Hematopoietic multipotent progenitor cell treated with erythropoietin and hydrocortisone succinate and interleukin-3 and kit ligand, for 4 days (in vitro differentiated cells): ENCODE results near the gene G3BP1.
"Not testable (repeated sequence)": the region's sequence is repeated elsewhere in the genome, so short reads cannot be mapped to it uniquely, and the experiment has no call there.

Experiments used
- DNase-seq: peaks from one replicate; pipeline ENCODE4 v3.0.0-alpha.2; 2015

G3BP1 gene

DNA sequence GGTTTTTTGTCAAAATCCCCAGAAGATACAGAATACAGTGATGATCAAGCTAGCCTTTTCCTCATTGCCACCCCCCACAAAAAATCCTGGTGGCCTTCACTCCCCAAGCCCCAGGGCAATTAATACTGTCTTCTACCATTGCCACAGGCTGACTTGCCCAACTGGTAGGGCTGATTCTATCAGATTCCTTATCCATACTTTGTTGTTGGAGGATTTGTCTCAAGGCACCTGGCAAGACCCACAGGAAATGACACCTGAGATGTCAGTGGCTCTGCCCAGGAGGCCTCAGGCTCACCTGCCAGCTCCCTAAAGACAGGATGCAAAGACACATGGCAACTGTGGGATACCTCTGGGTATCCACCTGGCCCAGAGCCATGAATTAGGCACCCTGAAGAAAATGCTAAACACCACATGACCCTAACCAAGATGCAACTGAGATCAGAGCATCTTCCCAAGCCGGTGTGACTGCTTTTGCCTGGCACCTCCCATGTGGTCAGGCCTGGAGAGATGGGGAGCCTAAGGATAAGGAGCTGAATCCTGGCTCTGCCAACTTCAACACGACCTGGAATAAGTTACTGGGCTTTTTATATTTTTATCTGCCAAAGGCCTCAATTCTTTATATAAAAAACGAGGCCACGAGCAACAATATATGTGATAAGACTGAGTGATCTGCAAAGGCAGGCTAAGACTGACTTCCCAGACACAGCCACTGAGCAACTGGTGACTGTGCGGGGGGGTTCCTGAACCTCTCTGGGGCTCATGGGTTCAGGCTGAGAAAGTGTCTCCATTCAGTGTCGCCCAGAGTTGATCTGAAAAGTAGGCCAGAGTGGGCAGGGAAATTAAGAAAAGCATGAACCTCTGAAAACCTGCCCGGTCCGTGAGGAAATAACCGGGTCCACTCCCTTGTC lies 14.3 kb upstream of the G3BP1 start:
- DNase-seq = peak; percentile 60

DNA sequence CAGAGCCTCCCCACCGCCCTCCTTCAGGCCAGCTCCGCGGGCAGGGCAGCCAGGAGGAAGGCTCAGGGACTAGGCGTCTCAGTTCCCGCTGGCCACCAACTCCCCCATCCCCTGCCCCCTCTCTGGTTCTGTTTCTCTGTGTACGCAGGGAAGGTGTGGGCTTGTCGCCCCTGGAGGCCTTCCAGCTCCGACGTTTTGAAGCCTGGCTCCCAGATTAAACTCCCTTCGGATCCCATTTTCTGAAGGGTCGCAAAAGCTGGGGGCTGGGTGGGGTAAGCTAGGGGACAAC lies 13.7 kb upstream of the G3BP1 start:
- peak; percentile 33 for DNase-seq

- DNase-seq = peak; percentile 96
Observed at GRCh38 chr5:151758430-151759241, 13.1 kb upstream of the G3BP1 start, which contains the start of gene ATOX1. ATOX1 (minus strand) TSS chr5:151758631; CDS start chr5:151758551, 80 bp downstream.

DNA sequence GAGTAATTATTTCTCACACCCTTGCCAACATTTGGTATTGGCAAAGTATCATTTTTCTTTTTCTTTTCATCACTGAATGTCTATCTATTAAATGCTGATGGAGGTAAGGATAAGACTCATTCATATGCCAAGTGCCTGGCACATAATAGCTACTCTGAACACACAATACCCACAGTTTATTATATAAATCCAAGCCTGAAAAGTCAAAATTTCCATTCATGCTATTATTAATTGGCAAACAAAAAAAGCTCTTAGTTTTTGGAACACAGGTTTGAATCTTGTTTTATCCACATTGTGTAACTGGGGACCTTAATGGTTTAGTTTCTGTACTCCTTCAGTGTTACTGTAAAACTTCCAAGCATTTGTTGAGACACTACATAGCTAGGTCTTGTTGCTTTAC lies 7.0 kb upstream of the G3BP1 start:
- no peak for DNase-seq

DNA sequence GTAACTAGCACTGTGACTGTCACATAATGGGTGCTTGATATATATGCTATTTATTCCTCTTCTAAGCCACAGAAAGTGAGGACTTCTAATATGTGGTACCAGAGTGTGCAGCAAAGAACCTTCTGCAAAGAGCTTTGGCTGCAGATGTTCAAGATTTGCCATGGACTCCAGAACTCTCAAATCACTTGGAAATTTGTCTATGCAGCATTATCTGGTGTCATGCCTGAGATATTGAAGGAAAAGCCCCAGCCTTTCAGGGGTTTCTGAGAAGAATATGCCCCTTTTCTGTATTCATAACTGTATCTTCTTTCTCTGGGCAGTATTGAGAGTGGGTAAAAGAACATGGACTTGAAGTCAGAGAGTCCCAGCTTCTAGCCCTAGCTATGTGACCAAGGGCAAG lies 4.8 kb upstream of the G3BP1 start:
- DNase-seq = no peak

DNA sequence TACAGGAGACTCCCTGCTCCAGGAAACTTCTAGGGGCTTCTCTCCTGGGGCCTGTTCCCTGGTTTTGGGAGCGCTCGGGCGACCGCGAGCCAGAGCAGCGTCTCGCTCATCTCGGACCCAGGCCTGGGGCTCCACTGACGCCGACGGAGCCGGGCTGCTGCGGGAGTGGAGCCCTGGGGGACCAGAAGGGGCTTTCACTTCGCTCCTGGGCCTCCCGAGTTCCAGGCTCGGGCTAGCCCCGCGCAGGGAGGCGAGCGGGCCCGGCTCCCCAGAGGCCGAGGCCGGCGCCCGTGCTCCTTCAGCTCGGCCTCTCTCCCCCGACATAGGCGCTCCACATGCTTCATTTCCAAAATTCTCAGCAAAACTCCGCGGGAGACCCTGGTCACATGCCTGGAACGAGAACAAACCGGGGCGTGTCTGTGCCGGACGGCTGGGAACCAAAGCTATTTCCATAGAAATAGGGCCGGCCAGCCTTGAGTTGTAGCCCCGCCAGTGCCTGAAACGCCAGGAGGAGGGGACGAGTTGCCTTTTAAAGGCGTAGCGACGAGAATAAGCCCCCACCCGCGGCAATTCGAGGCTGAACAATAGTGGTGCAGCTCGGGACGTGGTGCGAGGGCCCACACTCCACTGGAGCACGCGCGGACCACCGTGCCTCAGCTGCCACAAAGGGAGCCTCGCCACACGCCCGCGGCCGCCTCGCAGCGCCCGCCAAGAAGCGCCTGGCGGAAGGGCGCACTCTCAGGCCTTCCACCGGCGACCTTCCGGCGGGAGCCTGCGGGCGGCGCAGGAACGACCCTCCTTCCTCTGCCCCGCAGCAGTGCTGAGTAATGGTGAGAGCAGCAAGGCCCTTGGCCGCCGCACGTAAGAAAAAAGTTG lies 1.1 kb upstream of the G3BP1 start:
- DNase-seq = peak; percentile 86

DNA sequence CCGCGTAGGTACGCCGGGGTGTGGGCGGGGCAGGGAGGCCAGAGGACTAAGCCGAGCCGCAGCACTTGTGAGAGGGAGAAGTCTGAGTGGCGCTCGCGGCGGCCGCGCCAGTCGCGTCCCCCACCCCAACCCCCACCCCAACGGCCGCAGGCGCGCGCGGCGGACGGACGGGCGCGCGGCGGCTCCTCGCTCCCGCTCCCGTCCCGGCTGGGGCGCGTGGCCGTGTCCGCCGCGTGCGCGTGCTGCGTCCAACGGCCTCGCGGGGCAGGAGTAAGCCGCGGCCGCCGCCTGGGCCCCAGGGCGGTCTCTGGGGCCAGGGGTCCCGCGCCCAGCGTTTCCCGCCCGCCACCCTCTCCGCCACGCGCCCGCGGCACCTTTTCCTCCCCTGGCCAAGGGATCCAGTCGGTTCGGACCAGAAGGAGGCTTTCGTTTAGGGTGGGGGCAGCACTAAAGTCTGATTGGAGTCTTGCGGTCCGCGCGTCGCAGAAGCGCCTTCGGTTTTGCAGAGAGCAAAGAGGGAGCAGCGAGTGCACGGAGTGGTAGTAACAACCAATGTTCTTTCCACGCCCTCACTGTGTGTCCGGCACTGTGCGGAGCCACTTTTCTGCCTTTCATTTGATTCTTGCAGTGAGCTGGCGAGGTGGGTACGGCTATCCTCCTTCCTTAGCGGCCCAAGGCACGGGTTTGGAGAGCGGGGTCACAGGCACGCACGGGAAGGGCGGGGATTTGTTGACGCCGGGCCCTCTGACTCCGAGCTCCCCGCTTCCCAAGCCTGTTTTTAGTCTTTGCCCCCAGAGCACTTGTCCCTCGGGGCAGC lies 483 bp downstream of the G3BP1 start:
- peak; percentile 74 for DNase-seq

- no peak for DNase-seq
Observed at GRCh38 chr5:151772846-151773561, 1.2 kb downstream of the G3BP1 start.

DNA sequence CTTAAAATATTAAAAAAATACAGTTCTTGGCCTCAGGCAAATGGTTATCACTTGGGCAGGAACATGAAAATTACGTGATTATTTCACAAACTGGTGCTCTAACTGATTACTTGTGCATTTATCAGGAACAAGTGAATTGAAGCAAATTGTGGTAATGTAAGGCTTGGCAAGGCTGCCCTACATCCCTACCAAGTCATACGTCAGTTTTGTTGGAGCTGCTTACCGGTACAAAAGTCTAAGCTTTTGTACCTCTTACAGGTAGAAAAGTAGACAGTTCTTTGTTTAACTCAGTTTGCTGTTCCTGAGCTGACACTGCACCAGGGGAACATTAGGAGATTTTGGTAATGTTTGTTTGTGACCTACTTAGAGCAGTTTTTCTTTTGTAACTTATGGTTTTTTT lies 2.2 kb downstream of the G3BP1 start:
- DNase-seq = peak; percentile 47

DNA sequence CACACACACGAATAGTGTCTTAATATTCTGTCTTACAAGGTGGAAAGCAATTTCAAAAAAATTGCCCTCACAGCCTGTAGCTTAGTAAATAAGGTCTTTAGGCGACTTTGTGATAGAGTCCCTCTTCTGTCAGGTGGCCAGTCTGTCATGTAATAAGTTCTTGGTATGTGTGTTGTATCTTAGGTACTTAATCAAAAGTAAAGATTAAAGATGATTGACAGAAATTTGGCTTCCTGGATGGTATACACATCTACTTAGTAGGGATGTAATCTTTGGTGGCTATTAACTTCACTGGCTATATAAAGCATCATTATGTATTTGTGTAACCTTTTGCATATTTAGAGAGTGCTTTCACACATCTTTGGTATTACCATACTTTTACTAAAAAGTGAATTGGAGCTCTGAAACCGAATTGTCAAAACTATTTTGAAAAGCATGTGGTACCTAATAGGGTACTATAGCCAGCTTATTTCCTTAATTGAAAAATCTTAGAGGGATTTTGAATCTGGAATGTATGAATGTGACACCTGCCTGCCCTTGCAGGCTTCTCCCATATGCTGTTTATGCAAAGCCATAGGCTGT lies 3.4 kb downstream of the G3BP1 start:
- no peak for DNase-seq

DNA sequence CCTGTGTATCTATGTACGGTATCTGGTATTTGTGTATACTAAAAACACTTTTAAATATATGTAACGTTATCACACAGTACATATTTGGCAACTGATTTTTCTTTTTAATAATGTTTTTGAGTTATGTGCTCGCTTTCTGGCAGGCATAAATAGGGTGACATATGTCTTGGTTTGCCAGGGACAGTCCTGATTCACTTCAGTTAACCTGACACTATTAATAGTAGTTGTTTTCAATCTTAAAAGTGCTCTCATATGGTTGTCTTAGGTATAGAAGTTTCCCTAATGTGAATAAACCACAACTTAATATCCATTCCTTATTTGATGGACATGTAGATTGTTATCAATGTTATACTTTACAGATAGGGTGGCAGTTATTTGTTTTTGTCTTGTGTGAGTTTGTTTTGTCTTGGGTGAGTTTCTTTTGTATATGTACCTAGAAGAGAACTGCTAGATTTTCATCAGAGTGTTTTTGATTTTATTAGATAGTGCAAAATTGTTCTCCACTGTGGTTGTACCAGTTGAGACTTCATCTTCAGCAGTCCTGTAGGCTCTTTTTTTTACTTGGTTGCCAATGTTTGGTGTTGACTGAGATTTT lies 7.9 kb downstream of the G3BP1 start:
- no peak for DNase-seq

DNA sequence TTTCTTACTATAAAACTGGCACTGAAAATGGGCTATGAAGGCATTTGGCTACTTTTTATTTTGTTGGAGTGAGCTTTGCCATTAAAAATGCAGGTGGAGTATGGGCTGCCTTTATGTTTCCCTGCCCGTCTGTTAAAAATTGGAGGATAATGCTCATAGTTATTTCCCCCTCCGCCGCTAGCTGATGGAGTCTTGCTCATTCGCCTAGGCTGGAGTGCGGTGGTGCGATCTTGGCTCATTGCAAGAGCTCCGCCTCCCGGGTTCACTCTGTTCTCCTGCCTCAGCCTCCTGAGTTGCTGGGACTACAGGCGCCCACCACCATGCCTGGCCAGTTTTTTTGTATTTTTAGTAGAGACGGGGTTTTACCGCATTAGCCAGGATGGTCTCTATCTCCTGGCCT lies 8.6 kb downstream of the G3BP1 start:
- DNase-seq = no peak

- DNase-seq = peak; percentile 31
Observed at GRCh38 chr5:151781201-151781600, 9.4 kb downstream of the G3BP1 start.

DNA sequence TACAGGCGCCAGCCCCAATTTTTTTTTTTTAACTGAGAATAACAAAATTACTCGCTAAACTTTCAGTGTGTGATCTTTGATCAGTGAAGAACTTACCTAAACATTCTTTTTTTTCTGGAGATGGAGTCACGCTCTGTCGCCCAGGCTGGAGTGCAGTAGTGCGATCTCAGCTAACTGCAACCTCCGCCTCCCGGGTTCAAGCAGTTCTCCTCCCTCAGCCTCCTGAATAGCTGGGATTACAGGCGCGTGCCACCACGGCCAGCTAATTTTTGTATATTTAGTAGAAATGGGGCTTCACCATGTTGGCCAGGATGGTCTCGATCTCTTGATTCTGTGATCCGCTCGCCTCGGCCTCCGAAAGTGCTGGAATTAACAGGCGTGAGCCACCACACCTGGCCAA lies 11.9 kb downstream of the G3BP1 start:
- DNase-seq = not testable (repeated sequence)

DNA sequence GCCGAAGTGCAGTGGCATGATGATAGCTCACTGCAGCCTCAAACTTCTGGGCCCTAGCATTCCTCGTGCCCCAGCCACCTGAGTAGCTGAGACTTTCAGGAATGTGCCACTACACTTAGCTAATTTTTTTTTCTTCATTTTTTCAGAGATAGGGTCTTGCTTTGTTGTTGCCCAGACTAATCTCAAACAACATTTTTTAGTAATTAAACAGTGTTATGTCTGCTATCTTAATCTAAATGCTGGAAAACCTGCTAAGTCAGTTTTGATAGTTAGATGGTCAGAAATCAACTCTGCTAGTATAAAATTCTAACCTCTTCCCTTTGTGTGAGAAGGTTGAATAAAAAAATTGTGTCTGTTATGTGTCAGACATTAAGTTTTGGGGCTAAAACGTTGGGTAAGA lies 12.4 kb downstream of the G3BP1 start:
- no peak for DNase-seq

- no peak for DNase-seq
Observed at GRCh38 chr5:151786468-151786867, 14.7 kb downstream of the G3BP1 start.

DNA sequence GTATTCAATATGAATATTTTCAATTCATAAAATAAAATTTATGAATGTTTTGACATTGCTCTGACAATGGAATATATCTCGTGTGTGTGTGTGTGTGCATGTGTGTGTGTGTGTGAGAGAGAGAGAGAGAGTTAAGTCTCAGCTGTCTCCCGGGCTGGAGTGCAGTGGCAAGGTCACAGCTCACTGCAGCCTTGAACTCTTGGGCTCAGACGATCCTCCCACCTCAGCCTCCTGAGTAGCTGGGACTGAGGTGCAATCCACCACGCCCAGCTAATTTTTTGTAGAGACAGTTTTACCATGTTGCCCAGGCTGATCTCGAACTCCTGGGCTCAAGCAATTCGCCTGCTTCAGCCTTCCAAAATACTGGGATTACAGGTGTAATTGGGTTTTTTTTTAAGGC lies 16.1 kb downstream of the G3BP1 start:
- no peak for DNase-seq

DNA sequence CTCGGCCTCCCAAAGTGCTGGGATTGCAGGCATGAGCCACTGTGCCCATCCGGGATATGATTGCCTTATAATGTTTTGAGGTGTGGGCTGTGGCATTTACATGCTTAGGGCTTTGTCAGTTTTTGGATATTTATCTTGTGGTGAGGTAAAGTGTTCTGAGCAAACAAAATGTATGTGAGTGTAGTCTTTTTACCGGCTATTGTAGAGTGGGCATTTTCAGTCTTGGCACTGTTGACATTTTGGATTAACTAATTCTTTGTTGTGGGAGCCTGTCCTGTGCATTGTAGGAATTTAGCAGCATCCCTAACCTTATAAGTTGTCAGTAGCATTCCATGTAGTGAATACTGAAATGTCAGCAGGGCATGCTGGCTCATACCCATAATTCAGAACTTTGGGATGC lies 21.6 kb downstream of the G3BP1 start:
- no peak for DNase-seq

DNA sequence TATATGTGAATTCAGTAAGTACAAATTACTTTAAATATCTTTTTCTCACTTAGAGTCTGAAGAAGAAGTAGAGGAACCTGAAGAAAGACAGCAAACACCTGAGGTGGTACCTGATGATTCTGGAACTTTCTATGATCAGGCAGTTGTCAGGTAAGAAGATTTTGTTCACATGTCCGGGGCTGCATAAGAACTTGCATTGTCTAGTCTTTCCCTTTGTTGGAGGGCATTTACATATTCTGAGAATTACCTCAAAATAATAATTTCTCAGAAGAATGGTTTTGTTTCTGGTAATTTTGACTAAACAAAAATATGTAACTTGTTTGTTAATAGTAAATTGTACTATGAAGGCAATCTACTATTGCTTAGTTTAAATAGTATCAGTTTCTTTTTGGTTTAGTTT lies 23.7 kb downstream of the G3BP1 start:
- DNase-seq = no peak

GRCh38 chr5:151798674-151799073 lies 26.9 kb downstream of the G3BP1 start:
- DNase-seq = no peak

DNA sequence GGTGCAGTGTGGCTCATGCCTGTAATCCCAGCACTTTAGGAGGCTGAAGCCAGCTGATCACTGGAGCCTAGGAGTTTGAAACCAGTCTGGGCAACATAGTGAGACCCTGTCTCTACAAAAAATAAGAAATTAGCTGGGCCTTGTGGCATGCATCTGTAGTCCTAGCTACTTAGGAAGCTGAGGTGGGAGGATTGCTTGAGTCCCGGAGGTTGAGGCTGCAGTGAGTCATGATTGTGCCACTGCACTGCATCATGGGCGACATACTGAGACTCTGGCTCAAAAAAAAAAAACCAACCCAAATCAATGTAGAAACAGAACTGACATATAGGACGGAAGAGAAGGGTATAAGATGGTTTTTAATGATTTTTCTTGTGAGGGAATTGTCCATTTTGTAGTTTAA lies 27.7 kb downstream of the G3BP1 start:
- DNase-seq = no peak
